Bronchial epithelial cell (primary cell): ENCODE measurements around the gene OSBP. TPM values are rescaled to one million over a fixed set of nuclear protein-coding genes. Genes with fewer than 3 reads are reported as not detected.

ENCODE experiments used
- DNase-seq: peaks from one replicate; pipeline ENCODE4 v3.0.0-alpha.2; 2010; ENCODE audit warnings: low read depth
- FAIRE-seq: peaks from 2 replicates; lab custom pipeline; 2011; peaks lifted over from hg19 to GRCh38; lab: Jason Lieb, UNC
- H3K27me3 ChIP-seq: 2 replicates; pipeline ENCODE4 v1.5.1; 2011; ENCODE audit warnings: low read length; ENCODE audit not compliant: control insufficient read depth, insufficient read depth
- H3K36me3 ChIP-seq: 2 replicates; pipeline ENCODE4 v1.5.1; 2011; ENCODE audit warnings: low read length; ENCODE audit not compliant: control insufficient read depth, insufficient read depth
- H3K4me3 ChIP-seq: 2 replicates; pipeline ENCODE4 v1.5.1; 2011; ENCODE audit warnings: mild to moderate bottlenecking, low read depth, low read length, control low read depth
- CTCF ChIP-seq: IDR thresholded peaks from 2 replicates; pipeline ENCODE4 v1.5.1; 2011; ENCODE audit warnings: mild to moderate bottlenecking, moderate library complexity, low read length, control low read depth, inconsistent platforms; ENCODE audit not compliant: insufficient read depth, severe bottlenecking
- total RNA-seq: library from RNA; depleted of rRNA; stranded (reverse); fragments of >200 nt; gene quantifications from 2 replicates; pipeline ENCODE4 v1.2.1, GENCODE V29; 2014

Gene OSBP
- total RNA-seq, 1 donor from 2014 or later = 32.1 TPM

- Histone ChIP-seq H3K36me3 (no peaks in the 10 kb centered on the region), H3K4me3 (peak overlapping the region; percentile 29), H3K27me3 (no peaks in the 10 kb centered on the region)
- TF ChIP-seq CTCF = no peak
- DNase-seq (peak; percentile 68), FAIRE-seq (no peak)
These were observed 59.3 kb downstream of the OSBP start for GRCh38 chr11:59556115-59556916.

- H3K4me3 ChIP-seq = peak overlapping the region; percentile 29
- H3K36me3 ChIP-seq = no peaks in the 10 kb centered on the region
- DNase-seq (no peak), FAIRE-seq (no peak)
- H3K27me3 ChIP-seq = no peaks in the 10 kb centered on the region
- TF ChIP-seq CTCF = no peak
These were observed 59.9 kb downstream of the OSBP start for GRCh38 chr11:59555601-59556114.

GRCh38 chr11:59553323-59553722 lies 62.3 kb downstream of the OSBP start:
- no peak for FAIRE-seq
- no peak overlapping the region for H3K4me3 ChIP-seq
- no peak for DNase-seq
- H3K27me3 ChIP-seq = no peaks in the 10 kb centered on the region
- no peaks in the 10 kb centered on the region for H3K36me3 ChIP-seq
- no peak for TF ChIP-seq CTCF

GRCh38 chr11:59552844-59553243 lies 62.7 kb downstream of the OSBP start:
- TF ChIP-seq CTCF = no peak

GRCh38 chr11:59551659-59552521 lies 63.7 kb downstream of the OSBP start:
- no peak for FAIRE-seq
- no peaks in the 10 kb centered on the region for H3K27me3 ChIP-seq
- peak overlapping the region; percentile 50 for H3K4me3 ChIP-seq
- peak; percentile 62 for DNase-seq
- no peak for TF ChIP-seq CTCF
- no peaks in the 10 kb centered on the region for H3K36me3 ChIP-seq

More at GRCh38 chr11:59552844-59553243, 62.7 kb downstream of the OSBP start:
- H3K27me3 ChIP-seq = no peaks in the 10 kb centered on the region
- DNase-seq (no peak), FAIRE-seq (no peak)
- H3K36me3 ChIP-seq = no peaks in the 10 kb centered on the region
- no peak overlapping the region for H3K4me3 ChIP-seq
